Measurements from ENCODE around the gene ADGRE2.

The ADGRE2 gene

GRCh38 chr19:14772467-14772866 is 5.9 kb downstream of the ADGRE2 start:
- Histone ChIP-seq H3K36me3 (peaks cover 59% of the 10 kb centered on the region), H3K4me3 (ENCODE audit: low read depth in 1 of 2, low read length in 1 of 2) (no peak overlapping the region), H3K27ac (no peak overlapping the region), H3K9me3 (no peaks in the 10 kb centered on the region), H3K4me1 (ENCODE audit: control insufficient read depth in 1 of 2, insufficient read depth in 1 of 2, low read depth in 1 of 2, low read length in 1 of 2) (peaks cover 15 to 23% of the 10 kb centered on the region in 2 experiments), H3K27me3 (peaks cover 5% of the 10 kb centered on the region)
- no peak for TF ChIP-seq CTCF (IDR thresholded peaks at IDR 0.05)

- no peak overlapping the region for H3K27ac ChIP-seq
- no peak for TF ChIP-seq CTCF (IDR thresholded peaks at IDR 0.05)
- no peak overlapping the region for H3K4me3 ChIP-seq (ENCODE audit: low read depth in 1 of 2, low read length in 1 of 2)
- no peaks in the 10 kb centered on the region for H3K9me3 ChIP-seq
- H3K36me3 ChIP-seq: peaks cover 67% of the 10 kb centered on the region
- no peaks in the 10 kb centered on the region for H3K27me3 ChIP-seq
- H3K4me1 ChIP-seq (ENCODE audit: control insufficient read depth in 1 of 2, insufficient read depth in 1 of 2, low read depth in 1 of 2, low read length in 1 of 2): peaks cover 13 to 15% of the 10 kb centered on the region in 2 experiments
Observed at GRCh38 chr19:14770944-14771839, 7.2 kb downstream of the ADGRE2 start.

- no peaks in the 10 kb centered on the region for H3K27me3 ChIP-seq
- TF ChIP-seq CTCF (IDR thresholded peaks at IDR 0.05): no peak
- no peak overlapping the region for H3K27ac ChIP-seq
- no peak overlapping the region for H3K4me3 ChIP-seq (ENCODE audit: low read depth in 1 of 2, low read length in 1 of 2)
- H3K4me1 ChIP-seq (ENCODE audit: control insufficient read depth in 1 of 2, insufficient read depth in 1 of 2, low read depth in 1 of 2, low read length in 1 of 2): peaks cover 2 to 11% of the 10 kb centered on the region in 2 experiments
- H3K36me3 ChIP-seq: peaks cover 78% of the 10 kb centered on the region
- no peaks in the 10 kb centered on the region for H3K9me3 ChIP-seq
Observed at GRCh38 chr19:14770136-14770535, 8.2 kb downstream of the ADGRE2 start.

- Histone ChIP-seq H3K4me3 (ENCODE audit: low read depth in 1 of 2, low read length in 1 of 2) (no peak overlapping the region), H3K9me3 (no peaks in the 10 kb centered on the region), H3K4me1 (ENCODE audit: control insufficient read depth in 1 of 2, insufficient read depth in 1 of 2, low read depth in 1 of 2, low read length in 1 of 2) (peaks cover 0 to 8% of the 10 kb centered on the region in 2 experiments), H3K27ac (no peak overlapping the region), H3K36me3 (peaks cover 87% of the 10 kb centered on the region), H3K27me3 (no peaks in the 10 kb centered on the region)
- TF ChIP-seq CTCF (IDR thresholded peaks at IDR 0.05): no peak
Observed at GRCh38 chr19:14769201-14769600, 9.2 kb downstream of the ADGRE2 start.

GRCh38 chr19:14768001-14768400 is 10.4 kb downstream of the ADGRE2 start:
- no peak for TF ChIP-seq CTCF (IDR thresholded peaks at IDR 0.05)
- Histone ChIP-seq H3K4me1 (ENCODE audit: control insufficient read depth in 1 of 2, insufficient read depth in 1 of 2, low read depth in 1 of 2, low read length in 1 of 2) (peaks cover 0 to 11% of the 10 kb centered on the region in 2 experiments), H3K27ac (no peak overlapping the region), H3K36me3 (peaks cover 85% of the 10 kb centered on the region), H3K4me3 (ENCODE audit: low read depth in 1 of 2, low read length in 1 of 2) (no peak overlapping the region), H3K27me3 (no peaks in the 10 kb centered on the region), H3K9me3 (no peaks in the 10 kb centered on the region)

Measured in neutrophil (primary cell).